PC-9 (cell line): ENCODE measurements around the gene SUN3.

Source experiments
- CTCF ChIP-seq: fragments of 200-600 bp; sonication (generic); conservative IDR thresholded peaks from 2 replicates; pipeline ENCODE4 v1.6.1; 2017; ENCODE audit warnings: mixed run types, antibody characterized with exemption, mild to moderate bottlenecking, moderate library complexity
- EZH2 ChIP-seq: fragments of 200-600 bp; sonication (generic); IDR thresholded peaks from 2 replicates; pipeline ENCODE4 v1.8.0; 2017; ENCODE audit warnings: antibody characterized with exemption, low read depth

- no peak for TF ChIP-seq CTCF
- TF ChIP-seq EZH2, result no peak
Measured at GRCh38 chr7:48045195-48045765, 16.4 kb upstream of the SUN3 start.
